ENCODE measurements around the gene USHBP1. TPM values are rescaled to one million over a fixed set of nuclear protein-coding genes. Genes with fewer than 3 reads are reported as not detected.

USHBP1 gene
- total RNA-seq (not detected), total RNA-seq (0 to 0.72 (median 0.07) reads per million in 172 experiments)
- 0.10 TPM for polyA plus RNA-seq (2013, experiment 1 of 2)
- polyA plus RNA-seq (2013, experiment 2 of 2): 0.24 TPM

DNA sequence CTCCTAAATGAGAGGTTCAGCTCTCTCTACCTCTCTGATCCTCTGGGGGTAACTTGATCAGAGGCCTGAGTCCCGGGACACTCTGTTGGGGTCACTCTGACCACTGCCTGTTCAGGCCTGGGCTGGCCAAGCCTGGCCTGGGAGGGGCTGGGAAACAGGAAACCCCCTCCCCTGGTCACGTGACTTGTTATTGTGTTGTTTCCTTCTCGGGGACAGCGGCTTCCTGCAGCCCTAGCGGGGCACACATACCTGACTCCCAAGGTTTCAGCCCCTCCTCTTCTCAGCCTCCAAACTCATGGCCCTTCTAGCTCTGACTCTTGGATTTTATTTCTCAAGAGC, at the start of gene USHBP1:
TSS of gene USHBP1 (minus strand) at position 105 of the 339 bp plus-strand sequence. CDS start 446 bp downstream, outside the sequence.
- CTCF ChIA-PET: no interaction called here
- ATAC-seq (ENCODE audit: poor library complexity) (no peak), DNase-seq (peak in 1 of 14 experiments; percentile 40)
- POLR2A ChIA-PET: interaction anchor here (1.0 to 1.5 kb wide), 2 partner anchors 139 to 155 kb away, joined by 3 to 5 read pairs; partner anchors contain the start of gene MVB12A
- Mint-ChIP-seq H3K9me3 (no peaks in the 10 kb centered on the region), H3K27me3 (no peaks in the 10 kb centered on the region), H3K4me1 (ENCODE audit: low read depth) (peaks cover 20% of the 10 kb centered on the region), H3K4me3 (no peak within 1 kb of the TSS), H3K36me3 (ENCODE audit: low read depth) (peaks cover 13% of the 10 kb centered on the region), H3K27ac (no peak within 1 kb of the TSS)
- no peak within 1 kb of the TSS for H3K27ac ChIP-seq (ENCODE audit: low read depth in 1 of 2, low read length in 2 of 2)
- intact Hi-C loops (cut with DNase I, micrococcal nuclease): loop anchor here in 1 of 2 experiments (5.0 to 10.0 kb wide), 2 partner anchors 120 to 203 kb away; no protein-coding TSS in a partner anchor
- TF ChIP-seq, protein P1, sequence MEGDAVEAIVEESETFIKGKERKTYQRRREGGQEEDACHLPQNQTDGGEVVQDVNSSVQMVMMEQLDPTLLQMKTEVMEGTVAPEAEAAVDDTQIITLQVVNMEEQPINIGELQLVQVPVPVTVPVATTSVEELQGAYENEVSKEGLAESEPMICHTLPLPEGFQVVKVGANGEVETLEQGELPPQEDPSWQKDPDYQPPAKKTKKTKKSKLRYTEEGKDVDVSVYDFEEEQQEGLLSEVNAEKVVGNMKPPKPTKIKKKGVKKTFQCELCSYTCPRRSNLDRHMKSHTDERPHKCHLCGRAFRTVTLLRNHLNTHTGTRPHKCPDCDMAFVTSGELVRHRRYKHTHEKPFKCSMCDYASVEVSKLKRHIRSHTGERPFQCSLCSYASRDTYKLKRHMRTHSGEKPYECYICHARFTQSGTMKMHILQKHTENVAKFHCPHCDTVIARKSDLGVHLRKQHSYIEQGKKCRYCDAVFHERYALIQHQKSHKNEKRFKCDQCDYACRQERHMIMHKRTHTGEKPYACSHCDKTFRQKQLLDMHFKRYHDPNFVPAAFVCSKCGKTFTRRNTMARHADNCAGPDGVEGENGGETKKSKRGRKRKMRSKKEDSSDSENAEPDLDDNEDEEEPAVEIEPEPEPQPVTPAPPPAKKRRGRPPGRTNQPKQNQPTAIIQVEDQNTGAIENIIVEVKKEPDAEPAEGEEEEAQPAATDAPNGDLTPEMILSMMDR (IDR thresholded peaks at IDR 0.05): no peak
- H3K4me1 ChIP-seq (ENCODE audit: insufficient read depth, low read length): peaks cover 46% of the 10 kb centered on the region
- H3K4me3 ChIP-seq (ENCODE audit: low read length): no peak within 1 kb of the TSS
- peaks cover 3% of the 10 kb centered on the region for H3K36me3 ChIP-seq (ENCODE audit: insufficient read depth, low read length)
- H3K9me3 ChIP-seq (ENCODE audit: control insufficient read depth in 1 of 2, insufficient read depth in 1 of 2, low read length in 2 of 2): no peaks in the 10 kb centered on the region
- no peaks in the 10 kb centered on the region for H3K27me3 ChIP-seq (ENCODE audit: control insufficient read depth in 1 of 2, insufficient read depth in 2 of 2, low read length in 2 of 2)

GRCh38 chr19:17314007-17314593, 49.6 kb upstream of the USHBP1 start:
- H3K9me3 Mint-ChIP-seq: no peaks in the 10 kb centered on the region
- no peak overlapping the region for H3K27ac ChIP-seq (ENCODE audit: low read depth in 1 of 2, low read length in 2 of 2)
- no peak for ATAC-seq (ENCODE audit: poor library complexity)
- peaks cover 43% of the 10 kb centered on the region for H3K36me3 ChIP-seq (ENCODE audit: insufficient read depth, low read length)
- peaks cover 20% of the 10 kb centered on the region for H3K4me1 Mint-ChIP-seq (ENCODE audit: low read depth)
- H3K27me3 ChIP-seq (ENCODE audit: control insufficient read depth in 1 of 2, insufficient read depth in 2 of 2, low read length in 2 of 2): no peaks in the 10 kb centered on the region
- peaks cover 43% of the 10 kb centered on the region for H3K4me1 ChIP-seq (ENCODE audit: insufficient read depth, low read length)
- ChIA-PET CTCF (no interaction called here), POLR2A (no interaction called here)
- TF ChIP-seq, protein P1 (IDR thresholded peaks at IDR 0.05): no peak
- no peak overlapping the region for H3K27ac Mint-ChIP-seq
- H3K4me3 Mint-ChIP-seq: peak overlapping the region; percentile 4
- DNase-seq: no peak
- peaks cover 55% of the 10 kb centered on the region for H3K36me3 Mint-ChIP-seq (ENCODE audit: low read depth)
- intact Hi-C loops (cut with DNase I, micrococcal nuclease): no loop called here
- no peaks in the 10 kb centered on the region for H3K9me3 ChIP-seq (ENCODE audit: control insufficient read depth in 1 of 2, insufficient read depth in 1 of 2, low read length in 2 of 2)
- no peak overlapping the region for H3K4me3 ChIP-seq (ENCODE audit: low read length)
- H3K27me3 Mint-ChIP-seq: no peaks in the 10 kb centered on the region

GRCh38 chr19:17312189-17313113, 47.9 kb upstream of the USHBP1 start:
- no peaks in the 10 kb centered on the region for H3K27me3 Mint-ChIP-seq
- intact Hi-C loops (cut with DNase I, micrococcal nuclease): no loop called here
- no peak overlapping the region for H3K4me3 Mint-ChIP-seq
- Histone ChIP-seq H3K9me3 (ENCODE audit: control insufficient read depth in 1 of 2, insufficient read depth in 1 of 2, low read length in 2 of 2) (no peaks in the 10 kb centered on the region), H3K27ac (ENCODE audit: low read depth in 1 of 2, low read length in 2 of 2) (no peak overlapping the region), H3K4me3 (ENCODE audit: low read length) (no peak overlapping the region), H3K4me1 (ENCODE audit: insufficient read depth, low read length) (peaks cover 49% of the 10 kb centered on the region), H3K36me3 (ENCODE audit: insufficient read depth, low read length) (peaks cover 38% of the 10 kb centered on the region), H3K27me3 (ENCODE audit: control insufficient read depth in 1 of 2, insufficient read depth in 2 of 2, low read length in 2 of 2) (no peaks in the 10 kb centered on the region)
- ATAC-seq (ENCODE audit: poor library complexity) (no peak), DNase-seq (no peak)
- peaks cover 30% of the 10 kb centered on the region for H3K4me1 Mint-ChIP-seq (ENCODE audit: low read depth)
- ChIA-PET CTCF (no interaction called here), POLR2A (no interaction called here)
- H3K9me3 Mint-ChIP-seq: no peaks in the 10 kb centered on the region
- TF ChIP-seq, protein P1 (IDR thresholded peaks at IDR 0.05): no peak
- no peak overlapping the region for H3K27ac Mint-ChIP-seq
- H3K36me3 Mint-ChIP-seq (ENCODE audit: low read depth): peaks cover 50% of the 10 kb centered on the region

Measured in CD4-positive, alpha-beta T cell (primary cell).